ENCODE results near the gene USP7. TPM values are rescaled to one million over a fixed set of nuclear protein-coding genes. Genes with fewer than 3 reads are reported as not detected.

Gene USP7
- total and polyA plus RNA-seq, 2 experiments from 2014 or later = 13.3 to 30.6 TPM

DNA sequence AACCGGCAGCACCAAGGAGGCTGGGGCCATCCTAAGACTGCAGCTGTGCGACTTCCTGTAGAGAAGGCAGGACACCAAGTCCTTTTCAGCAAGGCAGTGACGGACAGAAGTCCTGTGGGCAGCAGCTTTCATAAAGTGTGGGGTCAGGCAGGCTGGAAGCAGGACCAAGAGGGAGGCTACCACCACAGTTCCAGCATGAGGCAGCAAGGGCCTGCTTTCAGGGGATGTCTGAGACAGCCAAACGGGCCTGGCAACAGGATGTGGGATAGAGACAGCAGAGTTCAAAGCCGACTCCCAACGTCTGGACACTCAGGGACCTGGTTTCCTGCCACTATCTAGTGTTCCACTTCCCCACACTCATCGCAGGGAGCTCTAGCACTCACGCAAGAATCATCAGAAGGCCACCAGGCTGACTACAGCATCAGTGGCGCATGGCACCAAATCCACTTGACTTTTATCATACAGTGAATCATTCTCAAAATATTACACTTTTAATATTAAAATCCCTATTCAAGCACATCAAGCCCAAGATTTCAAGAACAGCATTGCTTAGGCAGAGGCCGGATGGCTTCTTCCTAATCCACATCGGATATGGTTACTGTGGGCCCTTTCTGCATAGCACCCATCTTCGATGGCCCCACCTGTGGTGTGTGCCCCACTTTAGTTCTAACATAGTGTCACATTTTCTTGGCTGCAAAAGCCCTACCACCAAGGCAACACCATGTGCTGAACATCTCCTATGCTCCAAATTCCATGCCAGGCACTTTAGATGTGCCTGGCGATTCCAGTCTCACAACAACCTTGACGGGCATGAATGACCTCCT, 5.2 kb downstream of the USP7 start:
- Histone ChIP-seq H3F3A (ENCODE audit: insufficient read depth) (peaks cover 52% of the 10 kb centered on the region), H3K4me2 (ENCODE audit: unreplicated experiment) (peak overlapping the region; percentile 65), H3K27ac (peak overlapping the region; percentile 86), H3K9me3 (ENCODE audit: low read depth) (no peaks in the 10 kb centered on the region), H3K79me2 (ENCODE audit: insufficient read depth) (peaks cover 92% of the 10 kb centered on the region), H3K27me3 (replicated peaks; ENCODE audit: insufficient read depth) (no peaks in the 10 kb centered on the region), H3K4me1 (ENCODE audit: insufficient read depth) (peaks cover 70% of the 10 kb centered on the region), H3K36me3 (ENCODE audit: low read depth) (no peaks in the 10 kb centered on the region), H3K9ac (peak overlapping the region; percentile 68), H4K20me1 (ENCODE audit: insufficient read depth) (peaks cover 61% of the 10 kb centered on the region), H2AFZ (no peak overlapping the region), H3K9me2 (ENCODE audit: insufficient read depth) (no peaks in the 10 kb centered on the region), H3K4me3 (peak overlapping the region; percentile 47)
- in situ Hi-C loops (cut with MboI) = no loop called here
- DNase-seq = peak; percentile 92
- TF ChIP-seq EZH2 (IDR thresholded peaks at IDR 0.05; ENCODE audit: insufficient read depth, poor library complexity, severe bottlenecking) (no peak), EZH2phosphoT487 (IDR thresholded peaks at IDR 0.05; ENCODE audit: insufficient read depth, low read depth) (no peak)
- 31 to 32% methylated on average over 14 of the region's 14 CpGs for WGBS, 2 experiments (ENCODE audit: low coverage in 1 of 2, low lambda C conversion rate in 2 of 2, missing lambda C conversion rate in 2 of 2)

GRCh38 chr16:8957509-8958157, 6.1 kb downstream of the USP7 start:
- TF ChIP-seq EZH2 (IDR thresholded peaks at IDR 0.05; ENCODE audit: insufficient read depth, poor library complexity, severe bottlenecking) (no peak), EZH2phosphoT487 (IDR thresholded peaks at IDR 0.05; ENCODE audit: insufficient read depth, low read depth) (no peak)
- WGBS, 2 experiments (ENCODE audit: low coverage in 1 of 2, low lambda C conversion rate in 2 of 2, missing lambda C conversion rate in 2 of 2) = 61 to 66% methylated on average over 9 of the region's 9 CpGs
- Histone ChIP-seq H3K4me1 (ENCODE audit: insufficient read depth) (peaks cover 70% of the 10 kb centered on the region), H3K9ac (peak overlapping the region; percentile 68), H3K9me2 (ENCODE audit: insufficient read depth) (no peaks in the 10 kb centered on the region), H3K79me2 (ENCODE audit: insufficient read depth) (peaks cover 95% of the 10 kb centered on the region), H3F3A (ENCODE audit: insufficient read depth) (peaks cover 52% of the 10 kb centered on the region), H2AFZ (no peak overlapping the region), H3K4me3 (peak overlapping the region; percentile 47), H3K36me3 (ENCODE audit: low read depth) (no peaks in the 10 kb centered on the region), H3K9me3 (ENCODE audit: low read depth) (no peaks in the 10 kb centered on the region), H3K4me2 (ENCODE audit: unreplicated experiment) (peak overlapping the region; percentile 65), H3K27ac (peak overlapping the region; percentile 86), H3K27me3 (replicated peaks; ENCODE audit: insufficient read depth) (no peaks in the 10 kb centered on the region), H4K20me1 (ENCODE audit: insufficient read depth) (peaks cover 62% of the 10 kb centered on the region)
- DNase-seq = no peak
- in situ Hi-C loops (cut with MboI) = no loop called here

DNA sequence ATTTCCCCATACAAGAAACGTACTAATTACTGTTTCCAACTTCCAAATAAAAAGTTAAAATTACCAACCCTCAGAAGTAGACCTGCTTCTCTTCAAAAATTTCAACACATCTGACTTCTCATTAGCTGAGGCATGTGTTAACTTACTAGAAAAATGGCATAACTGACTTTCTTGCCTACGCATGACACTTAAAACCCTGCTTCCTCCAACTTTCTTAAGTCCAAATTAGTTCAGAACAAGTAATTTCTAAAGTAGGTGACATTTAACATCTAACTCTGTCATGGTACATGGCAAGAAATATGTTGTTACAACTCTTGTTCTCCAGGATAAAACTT, 6.7 kb downstream of the USP7 start:
- in situ Hi-C loops (cut with MboI) = no loop called here
- H3K9ac ChIP-seq = peak overlapping the region; percentile 68
- no peak for DNase-seq
- peak overlapping the region; percentile 86 for H3K27ac ChIP-seq
- peaks cover 63% of the 10 kb centered on the region for H4K20me1 ChIP-seq (ENCODE audit: insufficient read depth)
- H3K4me2 ChIP-seq (ENCODE audit: unreplicated experiment) = peak overlapping the region; percentile 65
- no peaks in the 10 kb centered on the region for H3K36me3 ChIP-seq (ENCODE audit: low read depth)
- no peak overlapping the region for H2AFZ ChIP-seq
- peaks cover 68% of the 10 kb centered on the region for H3K4me1 ChIP-seq (ENCODE audit: insufficient read depth)
- peaks cover 52% of the 10 kb centered on the region for H3F3A ChIP-seq (ENCODE audit: insufficient read depth)
- H3K4me3 ChIP-seq = no peak overlapping the region
- no peaks in the 10 kb centered on the region for H3K9me2 ChIP-seq (ENCODE audit: insufficient read depth)
- WGBS, 2 experiments (ENCODE audit: low coverage in 1 of 2, low lambda C conversion rate in 2 of 2, missing lambda C conversion rate in 2 of 2) = 39 to 41% methylated on average over 2 of the region's 2 CpGs
- peaks cover 95% of the 10 kb centered on the region for H3K79me2 ChIP-seq (ENCODE audit: insufficient read depth)
- no peak for TF ChIP-seq EZH2phosphoT487 (IDR thresholded peaks at IDR 0.05; ENCODE audit: insufficient read depth, low read depth)
- no peak for TF ChIP-seq EZH2 (IDR thresholded peaks at IDR 0.05; ENCODE audit: insufficient read depth, poor library complexity, severe bottlenecking)
- no peaks in the 10 kb centered on the region for H3K9me3 ChIP-seq (ENCODE audit: low read depth)
- no peaks in the 10 kb centered on the region for H3K27me3 ChIP-seq (replicated peaks; ENCODE audit: insufficient read depth)

DNA sequence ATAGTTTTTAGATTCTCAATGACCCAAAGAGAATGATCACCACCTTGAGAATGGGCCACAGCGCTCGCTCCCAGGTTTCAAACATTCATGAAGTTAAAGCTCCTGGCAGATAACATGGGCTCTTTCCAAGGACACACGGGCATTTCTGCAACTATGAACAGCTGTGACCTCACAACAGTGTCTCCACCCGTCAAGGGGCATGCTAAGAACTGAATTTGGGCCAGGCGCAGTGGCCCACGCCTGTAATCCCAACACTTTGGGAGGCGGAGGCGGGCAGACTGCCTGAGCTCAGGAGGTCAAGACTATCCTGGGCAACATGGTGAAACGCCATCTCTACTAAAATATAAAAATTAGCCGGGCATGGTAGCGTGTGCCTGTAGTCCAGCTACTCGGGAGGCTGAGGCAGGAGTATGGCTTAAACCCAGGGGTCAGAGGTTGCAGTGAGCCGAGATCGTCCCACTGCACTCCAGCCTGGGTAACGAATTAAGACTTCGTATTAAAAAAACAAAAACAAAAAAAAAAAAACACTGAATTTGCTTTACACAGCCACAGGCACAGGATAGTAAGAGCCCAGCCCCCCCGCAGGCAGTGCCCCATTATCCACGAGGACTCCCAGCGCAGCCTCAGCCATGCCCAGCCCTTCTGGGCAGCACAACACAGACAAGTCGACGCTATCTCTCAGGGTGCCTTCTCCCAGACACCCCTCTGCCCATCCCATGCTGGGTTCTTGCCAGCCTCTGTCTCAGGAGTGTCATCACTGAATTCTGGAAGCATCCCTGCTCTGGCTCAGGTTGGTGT, 7.2 kb downstream of the USP7 start:
- Histone ChIP-seq H3F3A (ENCODE audit: insufficient read depth) (peaks cover 52% of the 10 kb centered on the region), H3K9ac (peak overlapping the region; percentile 68), H3K4me3 (no peak overlapping the region), H3K9me3 (ENCODE audit: low read depth) (no peaks in the 10 kb centered on the region), H3K27ac (peak overlapping the region; percentile 86), H3K79me2 (ENCODE audit: insufficient read depth) (peaks cover 95% of the 10 kb centered on the region), H3K9me2 (ENCODE audit: insufficient read depth) (no peaks in the 10 kb centered on the region), H4K20me1 (ENCODE audit: insufficient read depth) (peaks cover 63% of the 10 kb centered on the region), H3K4me1 (ENCODE audit: insufficient read depth) (peaks cover 63% of the 10 kb centered on the region), H3K4me2 (ENCODE audit: unreplicated experiment) (peak overlapping the region; percentile 65), H3K36me3 (ENCODE audit: low read depth) (no peaks in the 10 kb centered on the region), H3K27me3 (replicated peaks; ENCODE audit: insufficient read depth) (no peaks in the 10 kb centered on the region), H2AFZ (no peak overlapping the region)
- peak; percentile 66 for DNase-seq
- WGBS, 2 experiments (ENCODE audit: low coverage in 1 of 2, low lambda C conversion rate in 2 of 2, missing lambda C conversion rate in 2 of 2) = 27 to 33% methylated on average over 21 of the region's 21 CpGs
- in situ Hi-C loops (cut with MboI) = no loop called here
- TF ChIP-seq EZH2phosphoT487 (IDR thresholded peaks at IDR 0.05; ENCODE audit: insufficient read depth, low read depth) (no peak), EZH2 (IDR thresholded peaks at IDR 0.05; ENCODE audit: insufficient read depth, poor library complexity, severe bottlenecking) (no peak)

Measured in GM23248 (cell line).